Effector memory CD4-positive, alpha-beta T cell (primary cell): ENCODE data around the gene ELFN2.
"Not testable (repeated sequence)": the region's sequence is repeated elsewhere in the genome, so short reads cannot be mapped to it uniquely, and the experiment has no call there.

Experiments used
- DNase-seq, 3 donors: peaks; one replicate each; pipeline ENCODE4 v3.0.0-alpha.2; 2020
- H3K27ac ChIP-seq: 2 replicates; pipeline ENCODE4 v1.7.0; 2013; ENCODE audit warnings: mild to moderate bottlenecking, low read length, moderate library complexity; ENCODE audit not compliant: insufficient read depth, poor library complexity, severe bottlenecking
- H3K27me3 ChIP-seq: replicated peaks from 2 replicates; pipeline ENCODE4 v1.7.0; 2013; ENCODE audit warnings: mild to moderate bottlenecking, low read length; ENCODE audit not compliant: insufficient read depth, control insufficient read depth, poor library complexity, severe bottlenecking
- H3K36me3 ChIP-seq: 2 replicates; pipeline ENCODE4 v1.7.0; 2013; ENCODE audit warnings: mild to moderate bottlenecking, low read length, moderate library complexity; ENCODE audit not compliant: control insufficient read depth, insufficient read depth
- H3K4me1 ChIP-seq: 2 replicates; pipeline ENCODE4 v1.7.0; 2013; ENCODE audit warnings: low read length, mild to moderate bottlenecking; ENCODE audit not compliant: control insufficient read depth, insufficient read depth, poor library complexity, severe bottlenecking
- H3K4me3 ChIP-seq: 2 replicates; pipeline ENCODE4 v1.7.0; 2013; ENCODE audit warnings: low read length, low read depth, mild to moderate bottlenecking; ENCODE audit not compliant: insufficient read depth, poor library complexity, severe bottlenecking
- H3K9me3 ChIP-seq: 2 replicates; pipeline ENCODE4 v1.7.0; 2013; ENCODE audit warnings: mild to moderate bottlenecking, low read length, moderate library complexity; ENCODE audit not compliant: control insufficient read depth

The ELFN2 gene

GRCh38 chr22:37334859-37335805 is 92.1 kb downstream of the ELFN2 start:
- H3K9me3 ChIP-seq = no peaks in the 10 kb centered on the region
- no peak overlapping the region for H3K27ac ChIP-seq
- no peaks in the 10 kb centered on the region for H3K36me3 ChIP-seq
- no peak for DNase-seq
- H3K4me3 ChIP-seq = no peak overlapping the region
- no peaks in the 10 kb centered on the region for H3K4me1 ChIP-seq
- peaks cover 24% of the 10 kb centered on the region for H3K27me3 ChIP-seq

GRCh38 chr22:37334461-37334858 is 92.8 kb downstream of the ELFN2 start:
- Histone ChIP-seq H3K4me3 (no peak overlapping the region), H3K9me3 (no peaks in the 10 kb centered on the region), H3K4me1 (no peaks in the 10 kb centered on the region), H3K27ac (no peak overlapping the region), H3K27me3 (peaks cover 24% of the 10 kb centered on the region), H3K36me3 (no peaks in the 10 kb centered on the region)
- no peak for DNase-seq

DNA sequence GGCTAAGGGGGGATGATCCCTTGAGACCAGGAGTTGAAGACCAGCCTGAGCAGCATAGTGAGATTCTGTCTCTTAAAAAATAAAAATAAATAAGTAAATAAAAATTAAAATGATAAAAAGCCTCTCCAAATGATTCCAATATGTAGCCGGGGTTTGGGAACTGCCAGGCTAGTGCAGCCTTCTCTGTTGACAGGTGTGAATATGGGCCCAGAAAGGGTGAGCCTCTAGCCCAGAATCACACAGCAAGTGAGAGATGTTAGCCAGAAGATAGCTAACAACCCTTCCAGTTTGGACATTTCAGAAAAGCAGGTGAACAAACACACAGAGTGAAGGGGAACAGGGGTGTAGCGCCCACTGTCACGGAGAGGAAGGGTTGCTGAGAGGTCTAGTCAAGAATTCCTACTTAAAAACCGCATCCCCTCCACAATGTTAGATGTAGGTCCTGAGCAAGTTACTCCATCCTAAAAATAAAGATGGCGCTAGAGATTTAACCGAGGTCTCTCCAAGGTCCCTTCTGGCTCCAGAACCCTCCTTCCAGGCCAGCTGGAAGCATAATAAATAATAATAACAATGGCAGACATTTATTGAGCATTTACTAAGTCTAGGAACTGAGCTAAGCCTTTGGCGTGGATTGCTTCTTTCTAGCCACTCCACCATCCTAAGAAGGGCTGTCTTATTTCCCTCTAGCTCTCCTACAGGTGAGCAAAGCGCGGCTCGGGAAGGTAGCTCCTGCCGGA is 93.4 kb downstream of the ELFN2 start:
- peaks cover 24% of the 10 kb centered on the region for H3K27me3 ChIP-seq
- no peaks in the 10 kb centered on the region for H3K4me1 ChIP-seq
- no peak overlapping the region for H3K27ac ChIP-seq
- H3K9me3 ChIP-seq = no peaks in the 10 kb centered on the region
- DNase-seq = no peak
- no peak overlapping the region for H3K4me3 ChIP-seq
- no peaks in the 10 kb centered on the region for H3K36me3 ChIP-seq

DNA sequence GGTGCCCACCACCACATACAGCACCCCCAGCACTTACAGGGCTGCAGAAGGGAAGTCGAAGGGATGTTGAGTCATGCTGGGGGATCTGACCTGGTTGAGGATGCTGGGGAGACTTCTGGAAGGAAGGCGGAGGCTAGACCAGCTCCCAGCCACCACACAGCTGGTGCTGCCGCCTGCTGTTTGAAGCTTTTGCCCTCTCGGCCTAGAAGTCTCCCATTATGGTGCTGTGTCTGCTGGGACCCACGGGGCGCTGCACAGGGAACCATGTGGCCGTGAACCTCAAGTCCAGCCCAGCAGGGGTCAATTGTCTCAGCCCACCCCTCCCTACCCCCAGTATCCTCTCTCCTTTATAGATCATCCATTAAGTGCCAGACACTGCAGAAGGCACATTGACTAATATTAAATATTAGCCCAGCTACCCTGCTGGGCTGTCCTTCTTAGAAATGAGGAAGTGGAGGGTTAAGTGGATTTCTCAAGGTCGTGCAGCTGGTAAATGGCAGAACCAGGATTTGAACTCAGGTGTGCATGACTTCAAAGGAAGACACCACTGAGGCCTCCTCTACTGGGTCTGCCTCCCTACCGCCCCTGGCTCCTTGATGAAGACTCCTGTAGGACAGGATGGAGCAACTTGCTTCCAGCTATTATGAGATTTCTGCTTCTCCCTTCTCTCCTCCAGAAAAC is 95.3 kb downstream of the ELFN2 start:
- DNase-seq = no peak
- H3K27ac ChIP-seq = no peak overlapping the region
- no peak overlapping the region for H3K4me3 ChIP-seq
- no peaks in the 10 kb centered on the region for H3K9me3 ChIP-seq
- H3K36me3 ChIP-seq = no peaks in the 10 kb centered on the region
- H3K27me3 ChIP-seq = peaks cover 24% of the 10 kb centered on the region
- H3K4me1 ChIP-seq = no peaks in the 10 kb centered on the region

DNA sequence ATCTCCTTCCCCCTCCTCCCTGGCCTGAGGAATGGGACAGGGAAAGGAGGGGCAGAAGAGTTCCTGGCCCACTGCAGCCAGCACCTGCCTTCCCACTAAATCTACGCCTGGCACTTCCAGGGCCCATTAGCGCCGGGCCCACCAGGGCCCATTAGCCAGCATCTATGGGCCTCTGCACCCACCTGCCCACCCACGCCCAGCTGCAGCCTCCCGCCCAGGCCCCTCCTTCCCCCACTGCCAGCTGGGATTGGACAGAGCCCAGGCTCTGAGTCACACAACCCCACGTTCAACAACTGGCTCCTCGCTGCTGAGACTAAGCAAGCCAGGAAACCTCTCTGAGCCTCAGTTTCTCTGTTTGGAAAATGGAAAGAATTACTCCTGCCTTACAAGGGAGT is 96.2 kb downstream of the ELFN2 start:
- Histone ChIP-seq H3K36me3 (no peaks in the 10 kb centered on the region), H3K27me3 (peaks cover 29% of the 10 kb centered on the region), H3K4me1 (no peaks in the 10 kb centered on the region), H3K9me3 (no peaks in the 10 kb centered on the region), H3K27ac (no peak overlapping the region), H3K4me3 (no peak overlapping the region)
- DNase-seq = no peak

GRCh38 chr22:37330200-37331033 is 96.9 kb downstream of the ELFN2 start:
- H3K9me3 ChIP-seq = no peaks in the 10 kb centered on the region
- no peak overlapping the region for H3K27ac ChIP-seq
- no peak for DNase-seq
- peaks cover 29% of the 10 kb centered on the region for H3K27me3 ChIP-seq
- no peaks in the 10 kb centered on the region for H3K4me1 ChIP-seq
- no peak overlapping the region for H3K4me3 ChIP-seq
- no peaks in the 10 kb centered on the region for H3K36me3 ChIP-seq

DNA sequence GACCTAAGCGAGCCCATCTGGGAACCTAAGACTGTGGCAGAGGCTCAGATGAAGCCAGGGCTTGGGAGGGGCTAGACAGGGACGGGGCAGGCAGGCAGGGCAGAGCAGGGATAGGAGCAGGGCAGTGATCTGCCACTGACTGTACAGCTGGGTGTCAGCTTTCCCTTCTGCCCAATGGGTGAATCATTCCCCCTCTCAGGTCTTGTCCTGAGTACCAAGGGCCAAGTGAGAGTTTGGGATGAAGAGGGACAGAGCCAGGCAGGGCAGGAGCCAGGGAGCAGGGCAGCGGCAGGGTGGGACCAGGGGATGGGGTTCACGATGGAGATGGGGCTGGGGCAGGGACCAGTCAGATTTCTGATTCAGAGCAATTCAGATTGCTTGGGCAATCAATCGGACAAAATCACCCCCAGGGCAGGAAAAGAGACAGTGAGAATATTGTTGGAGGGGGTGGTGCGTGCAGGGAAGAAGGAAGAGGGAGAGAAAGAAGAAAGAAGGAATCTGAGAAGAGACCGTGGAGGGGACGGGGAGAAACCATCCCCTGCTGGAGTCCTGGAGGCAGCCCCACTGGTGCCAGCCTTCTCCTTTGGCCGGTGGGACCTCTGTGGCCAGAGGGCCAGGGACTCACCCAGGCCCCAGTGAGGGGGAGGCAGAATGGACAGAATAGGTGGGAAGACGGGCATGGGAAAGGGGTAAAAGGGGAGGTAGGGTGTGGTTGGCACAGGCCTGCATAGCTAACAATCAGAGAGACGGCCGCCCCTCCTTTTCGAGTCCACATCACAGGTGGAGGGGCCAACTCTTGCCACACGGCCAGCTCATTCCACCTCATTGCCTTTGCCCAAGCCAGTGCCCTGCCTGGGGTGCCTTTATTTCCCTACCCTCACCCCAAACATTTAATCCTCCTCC is 97.8 kb downstream of the ELFN2 start:
- peaks cover 26% of the 10 kb centered on the region for H3K27me3 ChIP-seq
- H3K27ac ChIP-seq = no peak overlapping the region
- H3K4me3 ChIP-seq = no peak overlapping the region
- no peak for DNase-seq
- H3K9me3 ChIP-seq = no peaks in the 10 kb centered on the region
- H3K36me3 ChIP-seq = no peaks in the 10 kb centered on the region
- H3K4me1 ChIP-seq = peaks cover 7% of the 10 kb centered on the region

DNA sequence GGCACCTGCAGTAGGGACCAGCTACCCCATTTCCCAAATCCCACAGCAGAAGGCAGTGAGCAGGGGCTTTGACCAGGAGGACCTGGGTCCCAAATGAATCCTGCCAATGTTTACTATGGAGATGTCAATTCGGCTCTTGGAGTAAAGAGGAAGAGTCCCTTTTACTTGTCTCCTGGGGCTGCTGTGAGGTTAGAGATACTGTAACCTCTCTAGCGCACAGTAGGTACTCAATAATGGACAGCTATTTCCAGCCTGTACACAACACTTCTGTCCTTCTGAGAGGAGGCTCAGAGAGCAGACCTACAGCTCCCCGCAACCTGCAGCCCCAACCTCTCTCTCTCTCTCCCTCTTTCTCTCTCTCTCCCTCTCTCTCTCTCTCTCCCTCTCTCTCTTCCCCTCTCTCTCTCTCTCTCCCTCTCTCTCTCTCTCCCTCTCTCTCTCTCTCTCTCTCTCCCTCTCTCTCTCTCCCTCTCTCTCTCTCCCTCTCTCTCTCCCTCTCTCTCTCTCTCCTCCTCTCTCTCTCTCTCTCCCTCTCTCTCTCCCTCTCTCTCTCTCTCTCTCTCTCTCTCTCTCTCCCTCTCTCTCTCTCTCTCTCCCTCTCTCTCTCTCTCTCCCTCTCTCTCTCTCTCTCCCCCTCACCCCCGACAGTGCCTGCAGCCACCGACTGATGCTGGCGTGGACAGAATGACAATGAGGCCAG is 98.6 kb downstream of the ELFN2 start:
- not testable (repeated sequence) for H3K4me3 ChIP-seq, H3K4me1 ChIP-seq, H3K27ac ChIP-seq, DNase-seq, H3K36me3 ChIP-seq, H3K9me3 ChIP-seq
- H3K27me3 ChIP-seq = peaks cover 27% of the 10 kb centered on the region
